Neuronal stem cell (in vitro differentiated cells): ENCODE measurements around the gene LMF2.

Experiments used
- DNase-seq: peaks from one replicate; pipeline ENCODE4 v3.0.0-alpha.2; 2013; ENCODE audit warnings: low spot score
- H2AFZ ChIP-seq: one replicate; pipeline ENCODE4 v1.6.1; 2013; ENCODE audit warnings: mild to moderate bottlenecking, low read length, inconsistent platforms
- H2AK5ac ChIP-seq: 2 replicates; pipeline ENCODE4 v1.6.1; 2013; ENCODE audit warnings: low read depth, mild to moderate bottlenecking, inconsistent platforms, low read length, moderate library complexity, mixed read lengths
- H2BK120ac ChIP-seq: 2 replicates; pipeline ENCODE4 v1.6.1; 2013; ENCODE audit warnings: low read depth, mild to moderate bottlenecking, inconsistent platforms, low read length, moderate library complexity, mixed read lengths
- H2BK12ac ChIP-seq: one replicate; pipeline ENCODE4 v1.6.1; 2013; ENCODE audit warnings: low read length, inconsistent platforms
- H2BK15ac ChIP-seq: 2 replicates; pipeline ENCODE4 v1.6.1; 2013; ENCODE audit warnings: mild to moderate bottlenecking, low read length, inconsistent platforms, mixed read lengths
- H2BK5ac ChIP-seq: one replicate; pipeline ENCODE4 v1.6.1; 2013; ENCODE audit warnings: inconsistent platforms, mild to moderate bottlenecking, low read length, moderate library complexity
- H3K14ac ChIP-seq: one replicate; pipeline ENCODE4 v1.6.1; 2013; ENCODE audit warnings: low read length, inconsistent platforms
- H3K18ac ChIP-seq: 2 replicates; pipeline ENCODE4 v1.6.1; 2013; ENCODE audit warnings: low read length, inconsistent platforms
- H3K23ac ChIP-seq: 2 replicates; pipeline ENCODE4 v1.6.1; 2013; ENCODE audit warnings: low read depth, mild to moderate bottlenecking, mixed read lengths, low read length, inconsistent platforms; ENCODE audit not compliant: poor library complexity
- H3K27ac ChIP-seq: replicated peaks from 3 replicates; pipeline ENCODE4 v1.5.1; 2013; ENCODE audit warnings: low read length, inconsistent platforms
- H3K27me3 ChIP-seq, 3 experiments: 2 replicates each; pipeline ENCODE4 v1.6.1; 2013; ENCODE audit warnings: low read length in 3 of 3, mild to moderate bottlenecking in 2 of 3, inconsistent platforms in 1 of 3, low read depth in 1 of 3, mixed read lengths in 1 of 3, moderate library complexity in 1 of 3; ENCODE audit not compliant: control insufficient read depth in 3 of 3, insufficient read depth in 3 of 3
- H3K36me3 ChIP-seq, 2 donors: replicated peaks in 1 of 2; 2 replicates each; pipeline ENCODE4 v1.6.1; 2013; ENCODE audit warnings: low read length in 2 of 2; ENCODE audit not compliant: control insufficient read depth in 2 of 2, insufficient read depth in 2 of 2
- H3K4ac ChIP-seq: 2 replicates; pipeline ENCODE4 v1.6.1; 2013; ENCODE audit warnings: inconsistent platforms, mild to moderate bottlenecking, low read length, moderate library complexity
- H3K4me1 ChIP-seq, 2 donors: 1 replicate in 1 of 2; 2 replicates in 1 of 2; pipeline ENCODE4 v1.6.1; 2013; ENCODE audit warnings: low read length in 2 of 2, low read depth in 1 of 2; ENCODE audit not compliant: control insufficient read depth in 2 of 2, insufficient read depth in 1 of 2
- H3K4me2 ChIP-seq: one replicate; pipeline ENCODE4 v1.6.1; 2013; ENCODE audit warnings: mild to moderate bottlenecking, low read length, inconsistent platforms; ENCODE audit not compliant: insufficient read depth, poor library complexity, severe bottlenecking
- H3K4me3 ChIP-seq, 2 donors: 2 replicates each; pipeline ENCODE4 v1.5.1; 2013; ENCODE audit warnings: low read length in 2 of 2, mild to moderate bottlenecking in 2 of 2, inconsistent platforms in 1 of 2, moderate library complexity in 1 of 2
- H3K79me1 ChIP-seq: one replicate; pipeline ENCODE4 v1.6.1; 2013; ENCODE audit warnings: low read depth, mild to moderate bottlenecking, inconsistent platforms, low read length, moderate library complexity
- H3K9ac ChIP-seq: one replicate; pipeline ENCODE4 v1.6.1; 2013; ENCODE audit warnings: mild to moderate bottlenecking, low read depth, low read length, inconsistent platforms; ENCODE audit not compliant: poor library complexity
- H3K9me3 ChIP-seq, 2 donors: replicated peaks in 1 of 2; 2 replicates each; pipeline versions ENCODE3 to v1.6.1; 2013; ENCODE audit warnings: low read length in 2 of 2, mild to moderate bottlenecking in 2 of 2, inconsistent platforms in 1 of 2, low read depth in 1 of 2, mixed read lengths in 1 of 2, moderate library complexity in 1 of 2; ENCODE audit not compliant: control insufficient read depth in 2 of 2, insufficient read depth in 1 of 2
- H4K8ac ChIP-seq: one replicate; pipeline ENCODE4 v1.6.1; 2013; ENCODE audit warnings: low read depth, mild to moderate bottlenecking, inconsistent platforms, low read length, moderate library complexity
- H4K91ac ChIP-seq: one replicate; pipeline ENCODE4 v1.6.1; 2013; ENCODE audit warnings: low read length, low read depth, mild to moderate bottlenecking, inconsistent platforms; ENCODE audit not compliant: poor library complexity
- WGBS, 2 donors: extraction: QIAGEN DNeasy Blood & Tissue Kit; methylation state at CpG; one replicate each; pipeline ENCODE4 v1.1.7; 2013; ENCODE audit warnings: missing lambda C conversion rate in 2 of 2, mixed read lengths in 1 of 2; ENCODE audit not compliant: insufficient read length in 2 of 2, insufficient replicate concordance in 1 of 2; ENCODE audit errors: extremely low coverage in 2 of 2; 5-methylcytosine and 5-hydroxymethylcytosine counted together

Gene LMF2

GRCh38 chr22:50503475-50504145 is 3.9 kb downstream of the LMF2 start:
- H4K8ac ChIP-seq, result no peak overlapping the region
- no peak overlapping the region for H3K14ac ChIP-seq
- no peak overlapping the region for H4K91ac ChIP-seq
- no peak overlapping the region for H3K4me3 ChIP-seq
- DNase-seq, result no peak
- no peak overlapping the region for H2BK120ac ChIP-seq
- H2AK5ac ChIP-seq, result no peak overlapping the region
- H3K4ac ChIP-seq, result no peak overlapping the region
- no peak overlapping the region for H3K9ac ChIP-seq
- H3K79me1 ChIP-seq, result peaks cover 15% of the 10 kb centered on the region
- H3K4me2 ChIP-seq, result no peak overlapping the region
- no peaks in the 10 kb centered on the region for H3K27me3 ChIP-seq
- no peaks in the 10 kb centered on the region for H3K9me3 ChIP-seq
- peaks cover 16 to 36% of the 10 kb centered on the region in 2 donors for H3K36me3 ChIP-seq
- H3K23ac ChIP-seq, result no peak overlapping the region
- WGBS, 2 donors, result no CpG with 5 or more reads among the region's 26 CpGs
- no peak overlapping the region for H2BK15ac ChIP-seq
- no peak overlapping the region for H3K27ac ChIP-seq
- H3K18ac ChIP-seq, result no peak overlapping the region
- H2BK12ac ChIP-seq, result no peak overlapping the region
- H3K4me1 ChIP-seq, result peaks cover 5 to 7% of the 10 kb centered on the region in 2 donors
- H2BK5ac ChIP-seq, result peak overlapping the region; percentile 13
- H2AFZ ChIP-seq, result no peak overlapping the region

DNA sequence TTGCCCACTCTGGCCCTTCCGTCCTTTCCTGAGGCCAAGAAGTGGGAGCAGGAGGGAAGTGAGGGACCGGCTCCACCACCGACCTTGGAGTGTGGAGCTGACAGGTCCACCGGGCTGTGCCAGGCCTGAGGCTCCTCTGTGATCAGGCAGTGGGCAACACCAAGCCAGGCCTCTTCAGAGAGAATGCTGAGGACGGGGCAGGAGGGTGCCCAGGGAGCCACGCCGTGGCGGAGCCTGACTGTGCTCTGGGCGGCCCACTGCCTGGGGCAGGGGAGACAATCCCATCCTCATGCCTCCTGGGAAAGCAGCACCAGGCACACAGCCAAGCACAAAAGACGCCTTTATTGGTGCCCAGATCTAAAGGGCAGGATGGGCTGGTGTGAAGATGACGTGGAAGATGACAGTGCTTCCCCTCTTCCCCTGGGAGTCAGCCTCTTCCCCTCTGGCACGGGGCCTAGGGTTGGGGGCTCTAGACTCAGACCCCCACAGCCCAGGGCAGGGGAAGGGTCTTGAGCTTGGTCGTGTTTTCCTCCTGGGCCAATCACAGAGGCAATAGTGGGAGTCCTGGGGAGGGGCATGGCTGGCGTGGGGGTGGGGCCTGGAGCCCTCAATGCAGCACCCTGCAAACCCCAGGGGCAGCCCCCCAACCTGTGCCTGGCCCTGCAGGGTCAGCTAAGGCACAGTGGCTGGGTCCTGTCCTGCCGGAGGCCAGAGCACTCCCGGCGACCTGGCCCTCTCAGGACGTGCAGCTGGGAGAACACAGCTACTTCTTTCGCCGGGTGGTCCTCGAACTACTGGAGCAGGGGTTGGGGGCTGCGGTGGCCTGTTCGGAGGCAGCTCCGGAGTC is 4.7 kb downstream of the LMF2 start:
- Histone ChIP-seq H3K18ac (no peak overlapping the region), H4K91ac (no peak overlapping the region), H3K4me3 (no peak overlapping the region), H3K9ac (no peak overlapping the region), H3K27me3 (no peaks in the 10 kb centered on the region), H3K9me3 (no peaks in the 10 kb centered on the region), H3K4ac (no peak overlapping the region), H2BK15ac (no peak overlapping the region), H2AK5ac (no peak overlapping the region), H2BK120ac (no peak overlapping the region), H2BK5ac (peak overlapping the region; percentile 13), H2BK12ac (no peak overlapping the region), H3K4me2 (no peak overlapping the region), H3K4me1 (peaks cover 5 to 7% of the 10 kb centered on the region in 2 donors), H4K8ac (no peak overlapping the region), H3K79me1 (peaks cover 15% of the 10 kb centered on the region), H2AFZ (no peak overlapping the region), H3K14ac (no peak overlapping the region), H3K27ac (no peak overlapping the region), H3K23ac (no peak overlapping the region), H3K36me3 (peaks cover 16 to 36% of the 10 kb centered on the region in 2 donors)
- DNase-seq, result no peak
- WGBS, 2 donors, result no CpG with 5 or more reads among the region's 24 CpGs

DNA sequence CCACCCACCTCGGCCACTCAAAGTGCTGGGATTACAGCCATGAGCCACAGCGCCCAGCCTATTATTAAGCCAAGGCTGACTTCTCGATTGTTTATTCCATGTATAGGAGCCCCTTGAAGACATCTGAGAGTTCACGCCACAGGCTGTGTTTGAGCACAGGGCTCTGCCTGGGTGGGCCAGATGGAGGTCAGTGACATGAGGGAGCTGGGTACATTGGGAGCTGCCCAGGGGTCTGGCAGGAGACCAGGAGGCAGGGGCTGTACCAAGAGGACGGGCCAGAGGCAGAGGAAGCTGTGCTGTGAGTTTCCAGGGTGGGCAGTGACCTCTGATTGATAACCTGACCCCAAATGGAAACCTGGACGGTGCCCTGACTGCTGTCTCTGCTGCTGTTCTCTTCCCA is 5.4 kb downstream of the LMF2 start:
- no peak overlapping the region for H3K4me2 ChIP-seq
- no peak overlapping the region for H2BK12ac ChIP-seq
- H3K79me1 ChIP-seq, result peaks cover 12% of the 10 kb centered on the region
- H3K9ac ChIP-seq, result no peak overlapping the region
- H3K14ac ChIP-seq, result no peak overlapping the region
- H2AFZ ChIP-seq, result no peak overlapping the region
- no peaks in the 10 kb centered on the region for H3K9me3 ChIP-seq
- no peak overlapping the region for H3K18ac ChIP-seq
- H2BK120ac ChIP-seq, result no peak overlapping the region
- no peak overlapping the region for H3K23ac ChIP-seq
- peaks cover 16 to 36% of the 10 kb centered on the region in 2 donors for H3K36me3 ChIP-seq
- WGBS, 2 donors, result no CpG with 5 or more reads among the region's 6 CpGs
- H3K27ac ChIP-seq, result no peak overlapping the region
- peaks cover 5 to 7% of the 10 kb centered on the region in 2 donors for H3K4me1 ChIP-seq
- DNase-seq, result no peak
- H4K91ac ChIP-seq, result no peak overlapping the region
- H3K27me3 ChIP-seq, result no peaks in the 10 kb centered on the region
- H3K4ac ChIP-seq, result no peak overlapping the region
- H4K8ac ChIP-seq, result no peak overlapping the region
- no peak overlapping the region for H2BK5ac ChIP-seq
- no peak overlapping the region for H3K4me3 ChIP-seq
- no peak overlapping the region for H2BK15ac ChIP-seq
- no peak overlapping the region for H2AK5ac ChIP-seq

GRCh38 chr22:50500452-50500851 is 7.0 kb downstream of the LMF2 start:
- no peak overlapping the region for H3K4me2 ChIP-seq
- no peak overlapping the region for H3K4me3 ChIP-seq
- H3K79me1 ChIP-seq, result peaks cover 3% of the 10 kb centered on the region
- H2BK12ac ChIP-seq, result no peak overlapping the region
- no peaks in the 10 kb centered on the region for H3K9me3 ChIP-seq
- H4K91ac ChIP-seq, result no peak overlapping the region
- no peak for DNase-seq
- H4K8ac ChIP-seq, result no peak overlapping the region
- H3K9ac ChIP-seq, result no peak overlapping the region
- no peak overlapping the region for H3K27ac ChIP-seq
- no peak overlapping the region for H3K23ac ChIP-seq
- no peak overlapping the region for H2AK5ac ChIP-seq
- no peak overlapping the region for H2BK15ac ChIP-seq
- H3K18ac ChIP-seq, result no peak overlapping the region
- no CpG with 5 or more reads among the region's 12 CpGs for WGBS, 2 donors
- H3K27me3 ChIP-seq, result no peaks in the 10 kb centered on the region
- H3K36me3 ChIP-seq, result peaks cover 10 to 28% of the 10 kb centered on the region in 2 donors
- no peak overlapping the region for H2BK5ac ChIP-seq
- H2BK120ac ChIP-seq, result no peak overlapping the region
- H3K14ac ChIP-seq, result no peak overlapping the region
- H3K4ac ChIP-seq, result no peak overlapping the region
- H3K4me1 ChIP-seq, result no peaks in the 10 kb centered on the region
- no peak overlapping the region for H2AFZ ChIP-seq
